Aorta (tissue), 5 donors: ENCODE data around the gene DOLK. TPM values are rescaled to one million over a fixed set of nuclear protein-coding genes. Genes with fewer than 3 reads are reported as not detected.

ENCODE experiments used
- ATAC-seq: fragments of 200-7000 bp; cut with Tn5 transposase; one replicate; pipeline ENCODE4 v1.9.1; 2022; ENCODE audit warnings: moderate library complexity; ENCODE audit not compliant: low FRiP score
- DNase-seq, 2 donors: peaks; one replicate each; pipeline ENCODE4 v3.0.0-alpha.2; 2020
- H3K27ac ChIP-seq, 2 donors: one replicate each; pipeline ENCODE4 v1.5.1; 2013; ENCODE audit warnings: low read length in 2 of 2, mild to moderate bottlenecking in 2 of 2, moderate library complexity in 2 of 2, control low read depth in 1 of 2, inconsistent platforms in 1 of 2, low read depth in 1 of 2
- H3K27me3 ChIP-seq, 2 donors: one replicate each; pipeline ENCODE4 v1.6.1; 2013; ENCODE audit warnings: control low read depth in 1 of 2, low read length in 1 of 2, mild to moderate bottlenecking in 1 of 2, moderate library complexity in 1 of 2; ENCODE audit not compliant: insufficient read depth in 2 of 2, control insufficient read depth in 1 of 2
- H3K36me3 ChIP-seq, 2 donors: one replicate each; pipeline ENCODE4 v1.6.1; 2013; ENCODE audit warnings: control low read depth in 1 of 2, low read length in 1 of 2, mild to moderate bottlenecking in 1 of 2; ENCODE audit not compliant: insufficient read depth in 2 of 2, control insufficient read depth in 1 of 2
- H3K4me1 ChIP-seq, 2 donors: one replicate each; pipeline ENCODE4 v1.6.1; 2013; ENCODE audit warnings: low read length in 2 of 2, control low read depth in 1 of 2, mild to moderate bottlenecking in 1 of 2, moderate library complexity in 1 of 2; ENCODE audit not compliant: insufficient read depth in 2 of 2, control insufficient read depth in 1 of 2
- H3K4me3 ChIP-seq, 2 donors: one replicate each; pipeline ENCODE4 v1.5.1; 2013; ENCODE audit warnings: low read length in 2 of 2, control low read depth in 1 of 2, mild to moderate bottlenecking in 1 of 2
- H3K9me3 ChIP-seq: one replicate; pipeline ENCODE4 v1.6.1; 2013; ENCODE audit warnings: mild to moderate bottlenecking, low read length; ENCODE audit not compliant: control insufficient read depth
- WGBS, 2 donors: extraction: QIAGEN DNeasy Blood & Tissue Kit; methylation state at CpG; one replicate each; pipeline ENCODE4 v1.1.7; 2013; 5-methylcytosine and 5-hydroxymethylcytosine counted together
- intact Hi-C, 2 donors: fragments of 100-400 bp; cut with DNase I; formaldehyde crosslinking; loops; one replicate each; pipeline versions ENCODE4 v1.14.2 to v1.15.0; 2022
- polyA plus RNA-seq, 2 donors: library from polyadenylated mRNA; stranded (reverse); fragments of 200-250 nt; gene quantifications; one replicate each; pipeline ENCODE4 v1.2.3, GENCODE V29; 2013
- total RNA-seq, 2 donors: library from RNA; stranded (reverse); fragmentation: NEBNext Ultra II Directional; extraction: Animal tissue kit (Norgen Biotek cat#: 25700); gene quantifications; one replicate each; pipeline ENCODE4 v1.2.1, GENCODE V29; 2021
- donor health status: healthy with polysubstance abuse.
- donor health status: Bipolar disorder and iron deficiency.
- donor health status: DM: no; HTN: no; CAD: no.
- donor health status: DM: no; HTN: no; CAD: no.
- donor health status: DM: yes; HTN: yes; CAD: no.

Gene DOLK
- total and polyA plus RNA-seq, 4 donors: 4.3 to 10.7 (median 9.5) TPM

GRCh38 chr9:128940271-128940921, 7.0 kb downstream of the DOLK start:
- 60 to 66% methylated on average over 15 of the region's 15 CpGs for WGBS, 2 donors
- peak; percentile 28 for ATAC-seq
- peak; percentile 37 to 73 for DNase-seq
- intact Hi-C loops: no loop called here
- Histone ChIP-seq H3K27me3 (no peaks in the 10 kb centered on the region), H3K4me3 (no peak overlapping the region), H3K27ac (no peak overlapping the region), H3K4me1 (no peaks in the 10 kb centered on the region), H3K9me3 (no peaks in the 10 kb centered on the region), H3K36me3 (no peaks in the 10 kb centered on the region)

- DNase-seq: peak; percentile 17 to 58
- H3K27ac ChIP-seq: no peak overlapping the region
- H3K4me1 ChIP-seq: no peaks in the 10 kb centered on the region
- H3K27me3 ChIP-seq: no peaks in the 10 kb centered on the region
- no peaks in the 10 kb centered on the region for H3K9me3 ChIP-seq
- WGBS, 2 donors: 86 to 88% methylated on average over 9 of the region's 9 CpGs
- intact Hi-C loops: no loop called here
- H3K36me3 ChIP-seq: no peaks in the 10 kb centered on the region
- H3K4me3 ChIP-seq: no peak overlapping the region
- ATAC-seq: no peak
These were observed 9.9 kb downstream of the DOLK start for GRCh38 chr9:128937310-128938165.

- H3K4me1 ChIP-seq: no peaks in the 10 kb centered on the region
- 84 to 90% methylated on average over 11 of the region's 11 CpGs for WGBS, 2 donors
- no peaks in the 10 kb centered on the region for H3K27me3 ChIP-seq
- no peak for ATAC-seq
- H3K4me3 ChIP-seq: no peak overlapping the region
- intact Hi-C loops: no loop called here
- H3K27ac ChIP-seq: no peak overlapping the region
- peak; percentile 34 to 50 for DNase-seq
- no peaks in the 10 kb centered on the region for H3K36me3 ChIP-seq
- no peaks in the 10 kb centered on the region for H3K9me3 ChIP-seq
These were observed 11.1 kb downstream of the DOLK start for GRCh38 chr9:128936171-128936865.

GRCh38 chr9:128933731-128934130, 13.7 kb downstream of the DOLK start:
- Histone ChIP-seq H3K4me3 (no peak overlapping the region), H3K27ac (no peak overlapping the region), H3K4me1 (no peaks in the 10 kb centered on the region), H3K9me3 (no peaks in the 10 kb centered on the region), H3K27me3 (no peaks in the 10 kb centered on the region), H3K36me3 (no peaks in the 10 kb centered on the region)
- WGBS, 2 donors: 82 to 89% methylated on average over 5 of the region's 5 CpGs
- intact Hi-C loops: no loop called here
- DNase-seq (peak; percentile 7 to 9), ATAC-seq (no peak)

GRCh38 chr9:128929560-128929959, 17.8 kb downstream of the DOLK start:
- Histone ChIP-seq H3K4me1 (no peaks in the 10 kb centered on the region), H3K4me3 (no peak overlapping the region), H3K36me3 (no peaks in the 10 kb centered on the region), H3K27me3 (no peaks in the 10 kb centered on the region), H3K9me3 (no peaks in the 10 kb centered on the region), H3K27ac (no peak overlapping the region)
- WGBS, 2 donors: 85 to 92% methylated on average over 4 of the region's 4 CpGs
- no peak for DNase-seq
- intact Hi-C loops: loop anchor here in 1 of 2 donors (5.0 kb wide), 1 partner anchor 67 kb away; no protein-coding TSS in a partner anchor
- no peak for ATAC-seq

- no peak overlapping the region for H3K27ac ChIP-seq
- H3K9me3 ChIP-seq: no peaks in the 10 kb centered on the region
- H3K4me1 ChIP-seq: no peaks in the 10 kb centered on the region
- H3K4me3 ChIP-seq: no peak overlapping the region
- WGBS, 2 donors: 84 to 86% methylated on average over 2 of the region's 2 CpGs
- DNase-seq (no peak), ATAC-seq (no peak)
- intact Hi-C loops: loop anchor here (1.0 to 5.0 kb wide), 2 partner anchors 65 to 66 kb away; no protein-coding TSS in a partner anchor
- H3K27me3 ChIP-seq: no peaks in the 10 kb centered on the region
- no peaks in the 10 kb centered on the region for H3K36me3 ChIP-seq
These were observed 18.8 kb downstream of the DOLK start for GRCh38 chr9:128928624-128929023.

- ATAC-seq: peak; percentile 86
- H3K9me3 ChIP-seq: no peaks in the 10 kb centered on the region
- no peak overlapping the region for H3K4me3 ChIP-seq
- H3K36me3 ChIP-seq: no peaks in the 10 kb centered on the region
- DNase-seq: no peak
- intact Hi-C loops: loop anchor here (1.0 to 5.0 kb wide), 2 partner anchors 65 to 66 kb away; no protein-coding TSS in a partner anchor
- 27 to 28% methylated on average over 10 of the region's 10 CpGs for WGBS, 2 donors
- H3K27me3 ChIP-seq: no peaks in the 10 kb centered on the region
- H3K4me1 ChIP-seq: no peaks in the 10 kb centered on the region
- no peak overlapping the region for H3K27ac ChIP-seq
These were observed 19.5 kb downstream of the DOLK start for GRCh38 chr9:128927731-128928411.

- Histone ChIP-seq H3K4me3 (no peak overlapping the region), H3K36me3 (no peaks in the 10 kb centered on the region), H3K4me1 (no peaks in the 10 kb centered on the region), H3K27ac (no peak overlapping the region), H3K9me3 (no peaks in the 10 kb centered on the region), H3K27me3 (no peaks in the 10 kb centered on the region)
- 86 to 89% methylated on average over 6 of the region's 6 CpGs for WGBS, 2 donors
- ATAC-seq (no peak), DNase-seq (no peak)
- intact Hi-C loops: loop anchor here in 1 of 2 donors (5.0 kb wide), 1 partner anchor 41 kb away; the partner anchor contains the start of genes KYAT1 and LRRC8A
These were observed 23.9 kb downstream of the DOLK start for GRCh38 chr9:128923493-128923883.
